COLO668 (cell line): ENCODE measurements around the gene PDE6C.

Source experiments
- DNase-seq: peaks from one replicate; lab custom pipeline; 2025; ENCODE audit not compliant: unreplicated experiment; lab: John Stamatoyannopoulos, UW

The PDE6C gene

GRCh38 chr10:93593749-93594148 is 18.6 kb upstream of the PDE6C start:
- no peak for DNase-seq

GRCh38 chr10:93594518-93594917 is 17.8 kb upstream of the PDE6C start:
- DNase-seq: no peak

GRCh38 chr10:93595378-93596161 is 16.8 kb upstream of the PDE6C start:
- no peak for DNase-seq

GRCh38 chr10:93596539-93596938 is 15.8 kb upstream of the PDE6C start:
- DNase-seq: no peak

- no peak for DNase-seq
These were observed 15.2 kb upstream of the PDE6C start for GRCh38 chr10:93597075-93597599.

GRCh38 chr10:93598157-93598556 is 14.2 kb upstream of the PDE6C start:
- no peak for DNase-seq

GRCh38 chr10:93599335-93599734 is 13.0 kb upstream of the PDE6C start:
- DNase-seq: no peak

- no peak for DNase-seq
These were observed 12.6 kb upstream of the PDE6C start for GRCh38 chr10:93599778-93600177.

- DNase-seq: peak; percentile 9
These were observed 11.7 kb upstream of the PDE6C start for GRCh38 chr10:93600446-93601145.

GRCh38 chr10:93601146-93601773 is 11.1 kb upstream of the PDE6C start, which contains the start of gene RBP4:
Gene RBP4, minus strand, starts transcription at chr10:93601235. Its CDS starts 207 bp downstream, at chr10:93601028.
- DNase-seq: peak; percentile 16

GRCh38 chr10:93601774-93602162 is 10.6 kb upstream of the PDE6C start:
- DNase-seq: no peak

- DNase-seq: no peak
These were observed 9.3 kb upstream of the PDE6C start for GRCh38 chr10:93603023-93603422.

- DNase-seq: no peak
These were observed 8.2 kb upstream of the PDE6C start for GRCh38 chr10:93604146-93604545.

- no peak for DNase-seq
These were observed 3.9 kb upstream of the PDE6C start for GRCh38 chr10:93608421-93608820.

GRCh38 chr10:93613126-93613525 is 789 bp downstream of the PDE6C start:
- no peak for DNase-seq

- DNase-seq: no peak
These were observed 1.9 kb downstream of the PDE6C start for GRCh38 chr10:93614101-93614825.

- DNase-seq: no peak
These were observed 3.4 kb downstream of the PDE6C start for GRCh38 chr10:93615576-93616235.

- no peak for DNase-seq
These were observed 8.6 kb downstream of the PDE6C start for GRCh38 chr10:93620925-93621324.

GRCh38 chr10:93622942-93623341 is 10.6 kb downstream of the PDE6C start:
- DNase-seq: no peak

- DNase-seq: no peak
These were observed 16.5 kb downstream of the PDE6C start for GRCh38 chr10:93628858-93629257.
